Choroid plexus epithelial cell (primary cell): ENCODE results near the gene LGI4.
A peak's percentile ranks its signal among the peaks of the same experiment; 100 is the strongest.
"Not testable (repeated sequence)": the region's sequence is repeated elsewhere in the genome, so short reads cannot be mapped to it uniquely, and the experiment has no call there.

Source experiments
- DNase-seq: peaks from one replicate; pipeline ENCODE4 v3.0.0-alpha.2; 2010; ENCODE audit warnings: low read depth
- H3K4me3 ChIP-seq: 2 replicates; pipeline ENCODE4 v1.5.1; 2011; ENCODE audit warnings: low read depth, mild to moderate bottlenecking, control low read depth, low read length, moderate library complexity
- CTCF ChIP-seq: conservative IDR thresholded peaks from 2 replicates; pipeline ENCODE4 v1.5.1; 2011; ENCODE audit warnings: low read depth, mild to moderate bottlenecking, control low read depth, inconsistent platforms, low read length, moderate library complexity

Gene LGI4

GRCh38 chr19:35135389-35135909 lies 590 bp upstream of the LGI4 start:
- H3K4me3 ChIP-seq = no peak overlapping the region
- DNase-seq = peak; percentile 73
- TF ChIP-seq CTCF = peak; percentile 87

- no peak for TF ChIP-seq CTCF
- no peak overlapping the region for H3K4me3 ChIP-seq
- no peak for DNase-seq
These were observed 1.0 kb downstream of the LGI4 start for GRCh38 chr19:35133826-35134225.

- TF ChIP-seq CTCF = no peak
- H3K4me3 ChIP-seq = no peak overlapping the region
- DNase-seq = no peak
These were observed 2.6 kb downstream of the LGI4 start for GRCh38 chr19:35132254-35132653.

GRCh38 chr19:35130761-35131720 lies 3.8 kb downstream of the LGI4 start:
- H3K4me3 ChIP-seq = no peak overlapping the region
- no peak for DNase-seq
- no peak for TF ChIP-seq CTCF

- DNase-seq, H3K4me3 ChIP-seq: not testable (repeated sequence)
These were observed 5.1 kb downstream of the LGI4 start for GRCh38 chr19:35129724-35130274.

GRCh38 chr19:35128398-35129057 lies 6.3 kb downstream of the LGI4 start:
- no peak for TF ChIP-seq CTCF
- no peak for DNase-seq
- no peak overlapping the region for H3K4me3 ChIP-seq

- DNase-seq = no peak
- TF ChIP-seq CTCF = no peak
- no peak overlapping the region for H3K4me3 ChIP-seq
These were observed 7.0 kb downstream of the LGI4 start for GRCh38 chr19:35127871-35128270.
